ENCODE results near the gene MTOR. TPM values are rescaled to one million over a fixed set of nuclear protein-coding genes. Genes with fewer than 3 reads are reported as not detected.

Gene MTOR
- total and polyA plus RNA-seq, 2 donors (not counting 3 experiments of a cell fraction or from before 2014, with no cell fraction given) = 33.5 to 50.4 TPM

DNA sequence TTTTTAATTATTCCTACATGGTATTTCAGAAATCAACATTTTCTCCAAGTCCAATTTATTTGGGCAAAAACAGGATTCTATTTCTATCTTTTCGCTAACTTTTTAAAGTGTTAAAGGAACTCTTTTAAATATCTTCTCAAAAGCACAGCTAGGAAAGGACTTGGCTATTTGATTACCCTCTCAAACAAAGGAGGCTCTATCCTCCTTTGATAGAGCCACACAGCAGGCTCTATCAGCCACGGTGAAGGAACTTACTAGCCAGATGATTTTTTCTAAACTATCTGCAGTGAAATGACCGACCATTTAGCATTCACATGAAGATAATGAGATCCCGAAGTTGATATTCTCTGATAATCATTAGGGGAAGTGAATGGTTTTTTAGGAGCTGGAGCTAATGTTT is 64.1 kb downstream of the MTOR start:
- dilution Hi-C loops (cut with MboI; ENCODE audit: extremely low pct_ligation_motif_present, low sequenced_read_pairs) (no loop called here), intact Hi-C loops (cut with micrococcal nuclease) (no loop called here)
- DNase-seq (ENCODE audit: low read depth, low spot score) (no peak), FAIRE-seq (no peak)
- Histone ChIP-seq H3K9me1 (replicated peaks; ENCODE audit: control insufficient read depth, extremely low read depth, insufficient read depth, low read length) (no peaks in the 10 kb centered on the region), H3K36me3 (ENCODE audit: control insufficient read depth in 2 of 2, extremely low read depth in 1 of 2, insufficient read depth in 2 of 2, low read length in 2 of 2) (peaks cover 4 to 17% of the 10 kb centered on the region in 2 experiments), H3K4me1 (ENCODE audit: control insufficient read depth, extremely low read depth, insufficient read depth, low read length) (peaks cover 4% of the 10 kb centered on the region), H3K4me3 (replicated peaks in 1 of 3; ENCODE audit: insufficient read depth in 1 of 3, low read depth in 1 of 3, low read length in 3 of 3) (no peak overlapping the region), H2AFZ (ENCODE audit: low read depth, low read length) (no peak overlapping the region), H3K79me2 (ENCODE audit: control insufficient read depth, insufficient read depth, low read length) (no peaks in the 10 kb centered on the region), H4K20me1 (replicated peaks; ENCODE audit: control insufficient read depth, extremely low read depth, insufficient read depth, low read length) (no peaks in the 10 kb centered on the region), H3K9me3 (replicated peaks; ENCODE audit: control insufficient read depth, insufficient read depth, low read length) (no peaks in the 10 kb centered on the region), H3K27me3 (ENCODE audit: control insufficient read depth in 2 of 2, insufficient read depth in 2 of 2, low read length in 2 of 2) (no peaks in the 10 kb centered on the region), H3K27ac (ENCODE audit: insufficient read depth, low read depth, low read length) (no peak overlapping the region), H3K9ac (replicated peaks; ENCODE audit: extremely low read depth, insufficient read depth, low read length) (no peak overlapping the region), H3K4me2 (ENCODE audit: insufficient read depth, low read length) (no peak overlapping the region)
- TF ChIP-seq POLR2AphosphoS5 (IDR thresholded peaks at IDR 0.05; ENCODE audit: insufficient read depth, low read depth, low read length) (no peak), FOS (IDR thresholded peaks at IDR 0.05; ENCODE audit: borderline replicate concordance, insufficient read depth, low read length) (no peak), GATA2 (IDR thresholded peaks at IDR 0.05; ENCODE audit: insufficient read depth, insufficient read length, low read depth, low read length) (no peak), MYC (IDR thresholded peaks at IDR 0.05; ENCODE audit: low read depth, low read length) (no peak), JUN (IDR thresholded peaks at IDR 0.05; ENCODE audit: borderline replicate concordance, insufficient read depth, insufficient read length, low read depth) (no peak), CTCF (IDR thresholded peaks at IDR 0.05; ENCODE audit: extremely low read depth in 1 of 2, insufficient read depth in 1 of 2, low read depth in 1 of 2, low read length in 2 of 2) (no peak)
- TF ChIP-seq, protein P1, sequence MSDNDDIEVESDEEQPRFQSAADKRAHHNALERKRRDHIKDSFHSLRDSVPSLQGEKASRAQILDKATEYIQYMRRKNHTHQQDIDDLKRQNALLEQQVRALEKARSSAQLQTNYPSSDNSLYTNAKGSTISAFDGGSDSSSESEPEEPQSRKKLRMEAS (IDR thresholded peaks at IDR 0.05; ENCODE audit: insufficient read depth, insufficient read length) = no peak
- BruUV-seq (replicated peaks) = no TSS peak
- CTCF ChIA-PET = interaction anchor here (2.3 kb wide), 1 partner anchor 161 kb away, joined by 7 read pairs; no protein-coding TSS in a partner anchor
- POLR2A ChIA-PET = no interaction called here

All from endothelial cell of umbilical vein (primary cell).